Stimulated activated CD4-positive, alpha-beta T cell treated with anti-CD3 and anti-CD28 coated beads, Interleukin-4, amount 100 ng/mL, for 1 hour (primary cell): ENCODE results near the gene ZNF281.
"Not testable (repeated sequence)": the region's sequence is repeated elsewhere in the genome, so short reads cannot be mapped to it uniquely, and the experiment has no call there.

Source experiments
- DNase-seq: peaks from one replicate; pipeline ENCODE4 v3.0.0-alpha.2; 2020

ZNF281 gene

GRCh38 chr1:200363264-200363933 is 46.4 kb downstream of the ZNF281 start:
- DNase-seq, result no peak

- no peak for DNase-seq
Measured at GRCh38 chr1:200362421-200362820, 47.4 kb downstream of the ZNF281 start.

GRCh38 chr1:200359610-200360163 is 50.1 kb downstream of the ZNF281 start:
- DNase-seq, result no peak

GRCh38 chr1:200357925-200358324 is 51.9 kb downstream of the ZNF281 start:
- not testable (repeated sequence) for DNase-seq

- no peak for DNase-seq
Measured at GRCh38 chr1:200355801-200356200, 54.0 kb downstream of the ZNF281 start.
